ENCODE results near the gene EEF2KMT.
"Not testable (repeated sequence)": the region's sequence is repeated elsewhere in the genome, so short reads cannot be mapped to it uniquely, and the experiment has no call there.

Gene EEF2KMT, protein sequence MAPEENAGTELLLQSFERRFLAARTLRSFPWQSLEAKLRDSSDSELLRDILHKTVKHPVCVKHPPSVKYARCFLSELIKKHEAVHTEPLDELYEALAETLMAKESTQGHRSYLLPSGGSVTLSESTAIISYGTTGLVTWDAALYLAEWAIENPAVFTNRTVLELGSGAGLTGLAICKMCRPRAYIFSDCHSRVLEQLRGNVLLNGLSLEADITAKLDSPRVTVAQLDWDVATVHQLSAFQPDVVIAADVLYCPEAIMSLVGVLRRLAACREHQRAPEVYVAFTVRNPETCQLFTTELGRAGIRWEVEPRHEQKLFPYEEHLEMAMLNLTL

DNA sequence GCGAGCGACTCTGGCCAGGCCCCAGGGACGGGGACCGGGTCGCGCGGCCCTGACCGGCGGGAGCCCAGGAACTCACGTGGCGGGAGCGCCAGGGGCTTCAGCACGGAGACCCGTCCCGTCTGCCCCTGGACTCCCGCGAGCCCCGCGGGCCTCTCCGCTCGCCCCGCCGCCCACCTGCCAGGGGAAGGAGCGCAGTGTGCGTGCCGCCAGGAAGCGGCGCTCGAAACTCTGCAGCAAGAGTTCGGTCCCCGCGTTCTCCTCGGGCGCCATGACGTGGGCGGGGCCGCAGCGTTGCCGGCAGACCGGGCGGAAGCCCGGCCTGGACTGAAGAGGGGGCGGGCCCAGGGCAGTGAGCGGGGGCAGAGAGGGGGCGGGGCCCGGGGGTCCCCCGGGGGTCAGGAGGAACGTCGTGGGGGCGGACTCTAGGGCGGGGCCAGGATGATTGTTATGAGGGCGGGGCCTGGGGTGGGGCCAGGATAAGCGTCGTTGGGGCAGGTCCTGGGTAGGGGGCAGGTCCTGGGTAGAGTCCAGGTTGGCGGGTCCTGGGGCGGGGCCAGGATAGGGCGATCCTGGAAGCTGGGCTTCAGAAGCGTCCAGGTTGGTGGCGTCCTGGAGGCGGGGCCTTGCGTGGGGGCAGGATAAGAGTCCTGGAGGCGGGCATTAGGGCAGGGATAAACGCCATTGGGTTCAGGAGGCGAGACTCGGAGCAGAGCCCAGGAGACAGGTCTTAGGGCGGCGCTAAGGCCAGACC lies at the start of gene EEF2KMT:
Gene EEF2KMT (minus strand): TSS at position 326 of the 751 bp plus-strand sequence. CDS start 56 bp downstream, at position 270.
- DNase-seq (ENCODE audit: low read depth): peak; percentile 93

DNA sequence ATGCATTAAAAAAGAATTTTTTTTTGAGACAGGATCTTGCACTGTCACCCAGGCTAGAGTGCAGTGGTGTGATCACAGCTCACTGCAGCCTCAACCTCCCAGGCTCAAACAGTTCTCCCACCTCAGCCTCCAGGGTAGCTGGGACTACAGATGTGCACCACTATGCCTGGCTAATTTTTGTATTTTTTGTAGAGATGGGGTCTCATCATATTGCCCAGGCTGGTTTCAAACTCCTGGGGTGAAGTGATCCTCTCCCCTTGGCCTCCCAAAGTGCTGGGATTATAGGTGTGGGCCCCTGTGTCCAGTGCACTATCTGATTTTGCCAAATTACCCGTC lies 47.0 kb upstream of the EEF2KMT start:
- not testable (repeated sequence) for DNase-seq (ENCODE audit: low read depth)

DNA sequence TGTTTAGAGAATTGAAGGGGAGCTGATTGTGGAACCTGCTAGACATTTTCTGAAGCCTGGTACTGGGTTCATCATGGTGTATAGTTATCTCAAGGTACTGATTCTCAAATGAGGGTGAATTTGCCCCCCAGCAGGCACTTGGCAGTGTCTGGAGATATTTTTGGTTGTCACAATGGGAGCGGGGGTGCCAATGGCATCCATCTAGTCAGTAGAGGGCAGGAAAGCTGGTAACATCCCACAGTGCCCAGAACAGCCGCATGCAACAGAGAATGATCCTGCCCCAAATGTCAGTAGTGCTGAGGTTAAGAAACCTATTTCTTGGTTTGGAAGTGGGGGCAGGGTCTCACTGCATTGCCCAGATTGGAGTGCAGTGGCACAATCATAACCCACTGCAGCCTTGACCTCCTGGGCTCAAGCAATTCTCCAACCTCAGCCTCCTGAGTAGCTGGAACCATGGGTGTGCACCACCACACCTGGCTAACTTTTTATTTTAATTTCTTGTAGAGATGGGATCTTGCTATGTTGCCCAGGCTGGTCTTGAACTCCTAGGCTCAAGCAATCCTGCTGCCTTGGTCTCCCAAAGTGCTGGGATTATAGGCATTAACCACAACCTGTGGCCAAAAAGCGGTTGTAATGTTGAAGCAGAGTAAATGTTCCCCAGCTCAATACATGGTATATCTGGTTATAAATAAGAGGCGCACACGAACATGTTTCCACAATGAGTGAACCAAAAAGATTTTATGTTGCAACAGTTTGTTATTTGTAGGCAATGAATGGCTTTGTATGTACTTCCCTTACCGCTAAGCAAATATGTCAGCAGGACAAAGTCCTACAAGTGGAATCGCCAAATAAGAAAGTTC lies 46.4 kb upstream of the EEF2KMT start:
- no peak for DNase-seq (ENCODE audit: low read depth)

DNA sequence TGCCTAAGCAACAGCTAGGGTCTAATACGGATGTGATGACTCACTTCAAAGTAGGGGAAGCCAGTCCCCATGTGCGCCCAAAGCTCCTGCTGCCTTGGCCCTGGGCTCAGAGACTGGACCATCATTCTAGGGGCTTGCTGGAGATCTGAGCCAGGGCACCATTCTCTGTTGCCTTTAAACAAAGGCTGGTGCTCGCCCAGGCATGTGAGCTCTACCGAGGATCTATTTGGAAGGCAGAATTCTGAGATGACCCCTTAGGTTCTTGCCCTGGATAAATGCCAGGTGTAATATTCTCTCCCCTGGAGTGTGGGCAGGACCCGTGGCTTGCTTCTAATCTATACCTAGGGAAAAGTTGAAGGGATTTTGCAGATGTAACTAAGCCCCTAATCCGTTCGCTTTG lies 42.6 kb upstream of the EEF2KMT start:
- DNase-seq (ENCODE audit: low read depth): not testable (repeated sequence)

DNA sequence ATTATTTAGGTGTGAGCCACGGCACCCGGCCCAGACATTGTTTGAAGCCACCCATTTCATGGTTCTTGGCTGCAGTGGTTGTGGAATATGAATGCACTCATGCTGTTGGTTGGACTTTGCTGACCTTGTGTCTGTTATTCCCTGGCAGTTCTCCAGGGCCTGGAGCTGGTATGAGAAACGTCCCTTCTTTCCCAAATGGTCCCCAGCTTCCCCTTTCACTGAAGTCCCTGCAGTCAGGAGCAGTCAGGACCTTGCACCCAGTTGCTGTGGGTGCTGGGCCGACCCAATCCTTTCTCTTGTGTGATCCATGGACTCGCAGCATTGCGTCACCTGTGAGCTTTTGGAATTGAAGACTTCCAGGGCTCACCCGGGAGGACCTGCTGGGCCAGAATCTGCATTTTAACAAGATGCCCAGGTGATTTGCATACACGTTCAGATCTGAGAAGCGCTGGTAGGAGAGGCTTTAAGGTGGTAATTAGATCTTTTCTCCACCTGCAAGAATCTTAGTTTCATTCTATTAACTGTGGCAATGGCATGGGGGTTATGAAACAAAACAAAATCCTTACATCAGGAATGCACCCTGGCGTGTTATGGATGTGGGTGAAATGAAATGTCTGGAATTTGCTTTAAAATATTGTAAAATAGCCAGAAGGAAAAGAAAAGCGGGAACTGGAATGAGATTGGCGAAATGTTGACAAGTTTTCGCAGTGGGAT lies 37.3 kb upstream of the EEF2KMT start:
- not testable (repeated sequence) for DNase-seq (ENCODE audit: low read depth)

DNA sequence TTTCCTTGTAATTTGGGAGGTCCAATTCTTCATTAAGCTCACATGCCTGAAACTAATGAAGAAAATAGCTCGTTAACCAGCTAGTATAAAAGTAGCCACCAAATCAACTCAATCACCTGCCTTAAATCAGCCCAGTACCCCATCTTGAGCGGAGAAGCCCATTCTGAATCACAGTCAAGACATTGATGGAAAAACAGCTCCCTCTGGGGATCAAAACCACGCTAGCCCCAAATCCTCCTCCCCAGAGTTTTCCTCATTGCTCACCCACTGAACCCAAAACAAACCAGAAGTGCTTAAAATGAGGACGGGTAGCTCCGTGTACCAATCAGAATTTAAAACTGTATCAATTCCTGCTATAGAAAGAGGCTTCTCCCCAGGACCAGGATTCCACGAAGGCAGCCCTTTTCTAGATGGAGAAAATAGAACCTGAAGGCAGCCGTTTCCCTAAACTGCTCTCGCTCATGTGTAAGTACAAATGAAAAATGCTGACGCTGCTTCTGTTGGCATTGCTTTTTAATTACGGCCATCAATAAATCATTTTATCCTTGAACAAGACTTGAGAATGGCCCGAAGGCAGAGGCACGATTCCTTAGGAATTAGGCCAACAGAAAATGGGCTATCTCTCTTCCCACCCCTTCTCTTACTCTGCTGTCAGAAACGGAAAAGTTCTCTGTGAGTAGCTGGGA lies 35.5 kb upstream of the EEF2KMT start:
- DNase-seq (ENCODE audit: low read depth): not testable (repeated sequence)

DNA sequence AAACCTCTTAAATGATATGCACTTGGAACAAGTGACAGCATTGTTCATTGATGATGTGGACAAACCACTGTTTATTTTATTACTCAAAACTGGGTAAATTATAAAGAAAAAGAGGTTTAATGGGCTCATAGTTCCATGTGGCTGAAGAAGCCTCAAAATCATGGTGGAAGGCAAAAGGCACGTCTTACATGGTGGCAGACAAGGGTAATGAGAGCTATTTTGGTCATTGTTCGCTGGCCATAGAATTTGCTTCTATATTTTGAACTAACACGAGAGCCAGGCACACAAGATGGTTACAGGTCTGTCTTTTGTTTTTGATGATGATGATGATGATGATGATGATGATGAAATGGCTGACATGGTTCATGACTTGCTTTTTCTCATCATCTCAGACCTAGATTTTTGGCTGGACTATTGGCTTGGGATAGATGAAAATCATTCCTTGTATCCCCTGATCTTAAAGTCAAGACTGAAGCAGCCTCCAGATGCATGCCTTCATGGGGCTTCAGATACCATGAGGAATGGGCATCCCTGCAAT lies 33.9 kb upstream of the EEF2KMT start:
- DNase-seq (ENCODE audit: low read depth): not testable (repeated sequence)

DNA sequence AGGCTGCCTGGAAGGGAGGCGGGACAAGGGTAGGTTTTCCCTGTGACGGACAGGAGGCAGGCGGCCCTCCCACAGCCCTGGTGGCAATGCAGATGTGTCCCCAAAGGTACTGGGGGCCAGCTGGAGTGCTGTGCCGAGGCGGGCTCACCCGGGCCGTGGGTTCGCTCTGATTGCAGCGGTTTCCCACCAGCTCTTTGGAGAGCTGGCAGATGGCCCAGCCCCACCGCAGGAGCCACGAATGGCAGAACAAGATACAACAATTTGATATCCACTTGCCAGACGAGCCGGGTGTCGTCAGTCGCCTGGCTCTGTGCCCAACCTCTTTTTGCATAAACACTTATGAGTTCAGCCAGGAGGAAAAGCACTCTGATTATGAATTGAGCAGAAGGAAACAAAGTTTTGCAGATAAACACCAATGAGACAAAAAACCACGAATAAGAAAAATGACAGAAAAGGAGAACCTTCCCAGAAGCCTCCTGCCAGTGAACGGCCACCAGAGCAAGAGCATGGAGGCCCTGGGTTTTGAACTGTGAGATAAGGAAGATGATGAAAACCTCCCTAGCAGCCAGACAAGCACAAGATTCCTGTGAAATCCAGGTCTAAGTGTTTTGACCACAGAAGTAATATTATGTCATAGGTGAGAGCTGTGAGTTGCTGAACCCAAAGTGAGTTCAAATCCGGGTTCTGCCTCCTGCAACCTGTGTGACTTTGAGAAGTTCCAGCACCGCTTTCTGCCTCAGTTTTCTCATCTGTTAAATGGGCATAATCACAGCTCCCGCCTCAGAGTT lies 19.9 kb upstream of the EEF2KMT start:
- not testable (repeated sequence) for DNase-seq (ENCODE audit: low read depth)

DNA sequence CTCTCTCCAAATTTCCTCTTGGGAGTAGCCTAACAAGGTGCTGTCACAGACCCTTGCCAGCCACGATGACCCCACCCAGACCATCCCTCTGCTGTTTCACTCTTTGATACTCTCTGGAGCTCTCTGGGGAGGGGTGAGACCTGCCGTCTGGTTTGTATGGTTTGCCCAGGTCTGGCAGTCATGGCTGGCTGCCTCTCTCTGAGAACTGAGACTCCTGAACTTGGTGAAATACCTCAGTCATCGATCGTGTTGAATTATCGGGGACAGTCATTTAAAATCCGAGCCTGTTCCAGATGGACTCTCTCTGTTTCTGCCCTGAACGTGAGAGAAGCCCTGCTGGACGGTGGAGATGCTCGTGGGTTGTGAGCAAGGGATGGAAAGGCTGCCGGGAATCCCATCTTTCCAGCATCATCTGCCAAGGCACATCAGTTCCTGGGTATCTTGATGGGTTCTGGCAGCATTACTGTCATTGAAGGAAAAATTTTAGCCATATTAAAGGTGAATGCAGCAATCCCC lies 19.2 kb upstream of the EEF2KMT start:
- not testable (repeated sequence) for DNase-seq (ENCODE audit: low read depth)

DNA sequence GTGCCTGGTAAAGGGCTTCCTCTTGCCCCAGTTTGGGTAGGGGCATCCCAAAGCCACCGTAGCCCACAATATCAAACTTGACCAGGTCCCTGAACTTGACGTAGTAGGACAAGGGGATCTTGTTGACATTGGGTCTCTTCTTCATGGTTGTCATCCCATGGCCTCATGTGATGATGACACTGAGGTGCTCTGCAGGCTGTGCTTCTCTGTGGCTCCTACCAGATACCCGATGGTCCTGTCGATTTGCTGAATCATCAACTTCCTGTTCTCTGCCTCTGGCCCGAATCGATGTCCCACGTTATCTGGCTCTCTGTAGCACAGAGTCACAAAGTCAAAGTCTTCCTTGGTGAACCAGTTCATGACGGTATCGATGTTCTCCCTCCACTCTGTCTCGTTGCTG lies 13.3 kb upstream of the EEF2KMT start:
- DNase-seq (ENCODE audit: low read depth): not testable (repeated sequence)

DNA sequence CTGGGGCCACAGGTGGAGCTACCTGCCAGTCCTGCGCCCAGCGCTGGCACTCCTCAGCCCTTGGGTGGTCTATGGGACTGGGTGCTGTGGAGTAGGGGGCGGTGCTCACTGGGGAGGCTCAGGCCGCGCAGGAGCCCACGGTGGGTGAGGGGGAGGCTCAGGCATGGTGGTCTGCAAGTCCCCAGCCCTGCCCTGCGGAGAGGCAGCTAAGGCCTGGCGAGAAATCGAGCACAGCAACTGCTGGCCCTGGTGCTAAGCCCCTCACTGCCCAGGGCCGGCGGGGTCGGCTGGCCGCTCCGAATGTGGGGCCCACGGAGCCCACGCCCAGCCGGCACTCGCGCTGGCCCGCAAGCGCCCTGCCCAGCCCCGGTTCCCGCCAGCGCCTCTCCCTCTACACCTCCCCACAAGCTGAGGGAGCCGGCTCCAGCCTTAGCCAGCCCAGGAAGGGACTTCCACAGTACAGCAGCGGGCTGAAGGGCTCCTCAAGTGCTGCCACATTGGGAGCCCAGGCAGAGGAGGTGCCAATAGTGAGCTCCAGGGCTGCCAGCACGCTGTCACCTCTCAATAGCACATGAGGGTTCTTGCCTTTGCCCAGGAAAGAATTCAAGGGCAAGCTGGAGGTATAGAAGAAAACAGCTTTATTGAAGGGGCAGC lies 11.0 kb upstream of the EEF2KMT start:
- no peak for DNase-seq (ENCODE audit: low read depth)

DNA sequence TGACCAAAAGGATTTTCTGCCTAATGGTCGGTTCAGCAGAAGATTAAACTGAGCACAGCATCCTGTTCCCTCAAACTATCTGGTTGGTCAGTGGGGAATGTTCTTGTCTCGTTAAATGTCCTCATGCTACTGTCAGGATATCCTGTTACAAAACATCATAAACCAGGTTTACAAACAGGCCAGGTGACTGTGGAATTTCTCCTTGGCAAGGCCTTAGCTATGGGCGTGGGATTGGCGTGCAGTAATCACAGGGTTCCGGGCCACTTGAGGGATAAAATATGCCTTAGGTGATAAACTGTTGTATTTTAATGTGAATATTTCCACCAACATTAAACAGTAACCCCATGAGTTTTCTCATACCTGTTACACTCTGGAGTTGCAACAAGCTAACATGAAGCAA lies 7.4 kb upstream of the EEF2KMT start:
- DNase-seq (ENCODE audit: low read depth): not testable (repeated sequence)

DNA sequence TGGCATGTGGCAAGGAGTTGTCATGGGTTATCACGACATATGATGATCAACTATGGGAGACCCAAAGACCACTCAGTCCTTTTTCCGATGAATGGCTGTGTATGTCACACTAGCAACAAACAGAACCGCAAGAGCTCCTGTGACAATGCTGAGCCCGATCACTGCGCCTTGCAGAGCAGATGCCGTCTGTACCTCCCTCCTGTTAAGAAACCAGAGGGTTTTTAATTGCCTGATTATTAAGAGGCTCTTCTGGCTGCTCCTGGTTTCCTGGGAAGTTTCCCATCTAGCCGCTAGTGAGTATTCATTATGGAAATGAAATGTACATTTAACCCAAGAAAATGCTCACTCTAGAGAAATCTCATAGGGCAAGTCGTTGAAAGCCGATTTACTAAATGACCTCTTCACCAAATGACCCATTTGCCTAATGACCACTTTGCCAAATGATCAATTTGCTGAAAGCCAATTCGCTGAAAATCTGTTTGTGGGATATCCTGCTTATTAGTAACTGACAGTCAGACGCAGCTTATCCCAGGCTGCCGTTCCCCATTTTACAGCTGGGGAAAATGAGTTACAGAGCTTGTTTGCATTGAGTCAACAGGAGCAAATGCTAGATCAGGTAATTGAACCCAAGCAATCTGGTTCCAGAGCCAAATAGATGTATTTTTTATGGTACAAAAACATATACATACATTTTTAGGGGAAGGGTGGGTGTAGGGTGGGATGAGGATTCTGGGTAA lies 5.9 kb upstream of the EEF2KMT start:
- DNase-seq (ENCODE audit: low read depth): not testable (repeated sequence)

DNA sequence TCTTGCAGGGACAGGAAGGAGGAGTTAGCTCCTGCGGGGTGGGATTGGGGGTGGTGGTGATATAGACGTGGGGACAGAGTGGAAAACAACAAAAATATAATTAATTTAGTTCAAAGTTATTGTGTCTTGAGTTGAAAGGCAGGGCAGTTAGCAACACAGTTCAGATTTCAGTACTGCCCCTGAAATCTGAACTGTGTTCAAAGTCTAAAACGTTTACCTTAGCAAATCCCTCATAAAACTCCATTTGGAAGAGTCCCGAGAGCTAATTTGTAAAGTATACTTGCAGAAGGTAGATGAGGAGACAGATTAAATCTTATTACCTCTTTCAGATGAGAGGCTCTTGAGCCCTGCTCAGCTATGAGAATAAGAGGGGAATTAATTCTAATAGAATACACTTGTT lies 1.6 kb upstream of the EEF2KMT start:
- DNase-seq (ENCODE audit: low read depth): not testable (repeated sequence)

DNA sequence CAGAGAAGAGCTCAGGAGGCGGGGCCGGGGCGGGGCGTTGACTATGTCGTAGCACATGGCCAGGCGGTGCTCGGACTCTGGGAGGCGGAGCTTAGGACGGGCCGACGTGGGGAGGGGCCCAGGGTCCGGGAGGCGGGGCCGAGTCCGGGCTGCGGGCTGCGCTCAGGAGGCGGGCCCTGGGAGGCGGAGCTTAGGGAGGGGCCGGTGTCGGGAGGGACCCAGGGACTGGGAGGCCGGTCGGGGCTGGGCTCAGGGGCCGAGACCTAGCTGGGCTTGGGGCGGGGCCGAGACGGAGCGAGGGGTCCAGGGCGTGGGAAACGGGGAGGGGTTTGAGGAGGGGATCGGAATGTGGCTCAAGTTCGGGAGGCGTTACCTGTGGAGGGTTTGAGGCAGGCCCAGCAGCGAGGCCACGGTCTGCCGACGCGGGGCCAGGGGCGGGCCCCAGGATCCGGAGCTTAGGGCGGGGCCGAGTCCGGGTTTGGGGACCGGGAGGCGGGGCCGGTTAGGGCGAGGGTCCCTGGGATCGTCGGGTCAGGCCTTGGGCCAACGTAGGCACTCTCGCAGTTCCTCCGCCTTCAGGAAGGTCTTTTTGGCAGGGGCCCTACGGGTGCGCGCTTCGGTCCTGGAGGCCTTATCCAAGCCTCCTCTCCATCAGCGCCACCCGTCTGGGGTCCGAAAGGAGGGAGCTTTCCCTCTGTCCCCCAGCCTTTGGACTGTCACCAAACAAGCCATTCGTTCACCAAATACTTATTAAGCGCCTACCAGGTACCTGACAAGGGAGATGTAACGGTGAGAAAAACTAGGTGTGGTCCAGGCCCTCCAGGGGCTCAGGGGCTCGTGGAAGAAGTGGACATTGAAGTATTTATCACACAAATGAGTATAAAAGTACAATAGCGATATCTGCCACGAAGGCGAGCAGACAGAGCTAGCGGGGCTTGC lies 895 bp upstream of the EEF2KMT start:
- DNase-seq (ENCODE audit: low read depth): not testable (repeated sequence)

DNA sequence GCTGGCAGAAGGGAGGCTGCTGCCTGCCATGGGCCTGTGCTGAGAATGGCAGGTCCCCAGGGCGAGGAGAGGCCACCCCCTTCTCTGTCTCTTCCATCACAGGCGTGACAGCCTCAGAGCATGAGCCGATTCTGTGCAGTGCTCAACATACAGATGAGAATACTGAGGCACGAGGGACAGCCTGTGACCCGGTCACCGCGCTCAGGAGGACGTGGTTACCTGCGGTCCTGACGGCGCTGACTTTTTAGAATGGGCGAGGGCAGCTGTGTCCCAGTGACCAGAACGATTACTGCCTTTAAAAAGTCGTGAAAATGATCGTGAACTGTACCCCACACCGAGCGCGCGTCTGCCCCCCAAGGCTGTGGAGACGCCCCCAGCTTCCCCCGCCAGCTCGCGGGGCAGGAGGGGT lies 530 bp downstream of the EEF2KMT start:
- DNase-seq (ENCODE audit: low read depth): not testable (repeated sequence)

DNA sequence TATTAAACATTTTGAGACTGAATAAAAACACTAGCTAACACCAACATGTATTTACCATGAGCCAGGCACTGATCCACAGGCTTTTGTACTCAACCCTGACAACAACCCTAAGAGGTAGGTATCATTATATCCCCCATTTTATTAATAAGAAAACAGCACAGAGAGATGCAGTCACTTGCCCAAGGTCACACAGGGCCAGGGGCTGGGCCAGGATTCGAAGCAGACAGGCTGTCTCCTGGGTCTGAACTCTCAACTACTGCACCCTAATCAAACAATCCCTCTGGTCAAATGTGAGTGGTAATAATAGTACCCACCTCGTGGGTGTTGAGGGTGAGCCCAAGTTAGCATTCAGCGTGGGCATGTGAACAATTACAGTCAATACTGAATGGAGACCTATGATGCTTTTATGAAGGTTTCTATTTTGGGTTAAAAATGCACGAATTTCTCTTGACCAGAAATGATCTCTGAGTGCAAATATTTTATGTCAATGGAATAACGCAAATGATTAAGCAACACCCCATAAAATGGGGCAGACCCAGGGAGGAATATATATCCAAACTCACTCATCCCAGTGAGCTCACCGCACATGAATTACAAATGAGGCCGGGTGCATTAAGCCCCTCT lies 1.0 kb downstream of the EEF2KMT start:
- DNase-seq (ENCODE audit: low read depth): not testable (repeated sequence)

All from HS-5 (cell line).